GM12801 (cell line): ENCODE results near the gene FNDC8.
A peak's percentile ranks its signal among the peaks of the same experiment; 100 is the strongest.

Experiments used
- CTCF ChIP-seq: IDR thresholded peaks from one replicate; pipeline ENCODE4 v1.5.1; 2011; ENCODE audit warnings: control low read depth; ENCODE audit not compliant: insufficient read length; ENCODE audit errors: extremely low read depth

Gene FNDC8

GRCh38 chr17:35135322-35135721, 13.9 kb downstream of the FNDC8 start:
- no peak for TF ChIP-seq CTCF

GRCh38 chr17:35138218-35138617, 16.8 kb downstream of the FNDC8 start:
- TF ChIP-seq CTCF: no peak

- TF ChIP-seq CTCF: peak; percentile 61
Observed at GRCh38 chr17:35141681-35142466, 20.5 kb downstream of the FNDC8 start, which contains the start of gene NLE1. Gene NLE1 (minus strand): TSS chr17:35142303. CDS start chr17:35142275, 28 bp downstream.

GRCh38 chr17:35142467-35142796, 21.0 kb downstream of the FNDC8 start:
- TF ChIP-seq CTCF: no peak

- TF ChIP-seq CTCF: no peak
Observed at GRCh38 chr17:35144840-35145239, 23.4 kb downstream of the FNDC8 start.

- no peak for TF ChIP-seq CTCF
Observed at GRCh38 chr17:35146214-35146833, 24.9 kb downstream of the FNDC8 start.

GRCh38 chr17:35147375-35147905, 26.0 kb downstream of the FNDC8 start, which contains the start of gene UNC45B:
Gene UNC45B (plus strand): TSS chr17:35147817. CDS start chr17:35148264, 447 bp downstream.
- TF ChIP-seq CTCF: no peak
